Head of caudate nucleus (tissue), 42 donors: ENCODE results near the gene NKAIN2.
"Not testable (repeated sequence)": the region's sequence is repeated elsewhere in the genome, so short reads cannot be mapped to it uniquely, and the experiment has no call there.

Experiments
- DNase-seq, 42 donors: peaks; one replicate each; pipeline versions ENCODE4 v3.0.0 to v3.0.0-alpha.2; 2020 to 2021; ENCODE audit warnings: mixed read lengths in 7 of 42
- intact Hi-C: fragments of 100-400 bp; cut with DNase I; formaldehyde crosslinking; loops from one replicate; pipeline ENCODE4 v1.15.0; 2022

The NKAIN2 gene

DNA sequence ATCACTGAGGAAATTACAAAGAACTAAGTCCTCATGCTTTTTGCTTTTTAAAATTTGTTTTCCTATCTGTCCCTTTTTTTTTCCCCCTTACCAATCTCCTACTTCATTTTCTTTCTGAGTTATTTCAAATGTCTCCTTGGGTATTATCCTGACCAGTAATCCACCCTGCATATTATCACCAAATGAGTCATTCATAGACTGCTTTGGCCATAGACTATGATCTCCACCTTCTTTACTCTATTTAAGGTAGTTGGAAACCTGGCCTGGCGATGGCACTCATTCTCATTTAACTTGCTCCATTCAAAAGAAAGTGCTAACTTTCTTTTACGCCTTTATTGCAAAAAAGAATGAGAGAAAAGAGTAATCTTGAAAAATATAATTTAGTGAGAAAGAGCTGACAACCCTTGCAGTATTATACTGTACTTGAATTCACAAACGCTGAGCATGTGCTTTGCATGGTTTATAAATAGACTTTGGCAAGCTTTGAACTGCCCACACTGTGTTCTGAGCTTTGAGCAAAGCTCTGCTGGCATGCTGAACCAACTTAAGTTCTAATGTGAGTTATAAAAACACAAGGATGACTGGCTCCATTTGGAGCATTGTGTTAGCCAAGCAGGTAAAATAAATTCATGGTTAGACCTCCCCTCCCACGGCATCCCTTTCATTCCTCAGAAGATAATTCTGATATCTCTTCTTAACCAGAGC is 198.9 kb downstream of the NKAIN2 start:
- intact Hi-C loops: no loop called here
- peak in 33 of 42 donors; percentile 10 to 81 (median 45) for DNase-seq

DNA sequence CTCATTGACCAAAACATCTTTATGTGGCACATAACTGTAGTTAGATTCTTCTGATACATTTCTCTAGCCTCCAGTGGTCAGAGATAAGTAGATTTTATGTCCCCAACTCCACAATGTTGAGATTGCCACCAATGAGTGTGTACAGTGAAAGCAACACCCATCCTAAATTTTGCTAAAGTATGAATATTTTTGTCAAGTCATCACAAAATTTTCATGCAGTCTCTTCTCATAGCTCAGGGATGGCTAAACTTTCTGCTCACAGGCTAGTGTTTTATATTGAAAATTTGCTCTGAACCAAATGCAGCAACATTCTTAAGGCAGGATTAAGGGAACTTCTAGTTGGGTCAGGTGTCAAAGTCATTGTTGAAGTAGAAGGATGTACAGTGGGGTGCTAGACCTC is 203.6 kb downstream of the NKAIN2 start:
- DNase-seq: no peak
- intact Hi-C loops: no loop called here

DNA sequence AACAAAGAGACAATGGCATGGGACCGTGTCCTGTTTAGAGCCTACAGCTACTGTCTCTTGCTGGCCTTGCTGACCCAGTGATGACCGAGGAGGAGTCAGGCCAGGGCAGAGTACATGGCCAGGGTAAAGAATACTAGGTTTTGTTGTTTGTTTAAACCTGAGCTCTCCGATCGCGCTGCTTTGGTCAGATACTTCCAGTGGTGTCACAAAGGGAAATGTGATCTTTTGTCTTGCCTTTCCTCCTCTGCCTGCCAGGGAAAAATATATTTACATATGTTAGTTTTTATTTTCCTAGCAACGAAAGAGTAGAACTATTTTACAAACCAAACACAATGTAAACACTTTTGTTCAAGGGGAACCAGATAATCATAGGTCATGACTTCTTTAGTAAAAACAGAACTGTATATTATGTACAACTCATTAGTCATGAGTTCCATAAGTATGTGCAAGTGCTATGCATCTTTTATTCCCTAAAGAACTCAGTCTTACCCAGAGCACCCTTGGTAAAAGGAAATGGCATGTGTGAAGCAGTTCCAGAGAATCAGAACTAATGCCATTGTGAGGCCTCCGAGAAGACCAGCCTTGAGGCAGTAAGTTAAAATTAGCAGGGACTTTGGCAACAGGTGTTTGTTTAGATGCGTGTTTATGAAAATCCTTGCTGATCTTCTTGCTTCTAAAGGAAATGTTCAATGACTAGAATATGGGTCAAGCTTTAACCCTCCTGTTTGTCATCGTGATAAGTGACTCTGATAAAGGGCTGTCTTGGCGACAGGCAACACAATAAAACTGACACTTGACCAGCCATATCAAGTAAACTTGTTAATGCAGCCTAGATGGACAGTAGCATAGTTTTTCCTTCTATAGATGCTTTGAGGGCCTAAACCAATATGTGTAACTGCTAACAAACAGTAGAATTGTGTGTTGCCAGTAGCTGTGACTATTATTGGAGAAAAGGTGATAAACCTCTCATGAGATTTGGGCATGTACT is 204.6 kb downstream of the NKAIN2 start:
- peak in 1 of 42 donors; percentile 16 for DNase-seq
- intact Hi-C loops: no loop called here

DNA sequence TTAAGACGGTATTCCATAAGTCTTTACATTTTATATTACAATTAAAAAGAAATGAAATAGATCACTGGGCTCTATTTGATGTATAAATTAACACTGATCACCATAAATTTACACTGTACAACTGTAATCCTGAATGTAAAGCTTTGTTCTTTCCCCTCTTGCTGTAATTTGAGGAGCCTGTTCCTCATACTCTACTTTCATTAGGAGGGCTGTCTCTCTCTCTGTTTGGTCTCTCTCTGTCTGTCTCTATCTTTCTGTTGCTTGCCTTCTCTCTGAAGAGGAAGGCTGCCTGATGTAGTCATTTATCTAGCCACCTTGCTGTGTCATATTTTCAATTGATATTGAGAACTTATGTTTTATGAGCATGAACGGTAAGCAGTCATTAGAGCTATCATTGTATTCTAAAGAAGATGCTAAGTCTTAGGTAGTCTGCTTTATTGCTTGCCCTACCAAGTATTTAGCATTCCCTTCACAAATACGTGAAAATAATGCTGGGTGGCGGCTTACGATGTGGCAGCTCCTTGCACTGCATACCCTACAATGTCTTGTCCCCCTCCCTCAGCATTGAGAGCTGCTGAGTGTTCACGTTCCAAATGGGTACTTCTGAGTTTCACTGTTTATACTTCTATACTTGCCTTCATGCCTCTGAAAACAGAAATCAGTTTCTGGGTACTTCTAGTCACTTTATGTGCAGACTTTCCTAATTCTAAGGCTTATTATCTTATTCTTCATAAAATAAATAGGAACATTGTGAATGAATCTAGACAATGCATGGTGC is 205.5 kb downstream of the NKAIN2 start:
- intact Hi-C loops: no loop called here
- DNase-seq: no peak

DNA sequence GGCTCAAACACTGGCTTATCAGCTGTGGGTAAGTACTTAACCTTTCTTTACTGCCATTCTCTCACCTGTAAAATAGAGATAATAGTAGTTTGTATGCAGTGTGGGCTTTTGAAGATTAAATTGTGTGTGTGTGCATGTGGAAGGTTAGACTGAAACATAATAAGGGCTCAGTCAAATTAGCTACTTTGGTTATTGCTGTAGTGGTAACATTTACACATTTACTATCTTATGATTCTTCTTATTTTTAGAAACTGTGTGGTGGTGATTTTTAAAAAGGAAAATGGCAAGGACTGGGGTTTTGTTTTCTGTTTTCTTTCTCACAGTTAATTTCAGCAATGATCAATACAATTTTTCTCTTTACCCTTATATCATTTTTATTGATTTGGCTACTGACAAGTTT is 206.9 kb downstream of the NKAIN2 start:
- no peak for DNase-seq
- intact Hi-C loops: no loop called here

DNA sequence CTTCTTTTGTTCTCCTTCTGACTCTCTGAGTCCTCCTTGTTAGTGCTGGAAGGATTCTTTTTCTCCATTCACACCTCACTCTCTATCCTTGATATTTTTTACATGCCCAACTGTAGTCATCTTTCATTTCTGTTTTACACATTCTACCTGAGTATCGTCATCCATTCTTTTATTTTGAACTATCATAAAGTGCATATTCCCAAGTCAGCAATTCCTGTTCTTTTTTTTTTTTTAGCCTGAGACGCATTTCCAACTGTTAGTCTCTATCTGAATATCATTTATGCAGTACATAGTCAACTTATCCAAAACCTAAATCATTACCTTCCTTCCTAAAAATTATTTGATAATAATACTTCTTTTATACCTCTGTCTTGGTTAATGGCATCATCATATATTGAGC is 207.5 kb downstream of the NKAIN2 start:
- intact Hi-C loops: no loop called here
- no peak for DNase-seq

DNA sequence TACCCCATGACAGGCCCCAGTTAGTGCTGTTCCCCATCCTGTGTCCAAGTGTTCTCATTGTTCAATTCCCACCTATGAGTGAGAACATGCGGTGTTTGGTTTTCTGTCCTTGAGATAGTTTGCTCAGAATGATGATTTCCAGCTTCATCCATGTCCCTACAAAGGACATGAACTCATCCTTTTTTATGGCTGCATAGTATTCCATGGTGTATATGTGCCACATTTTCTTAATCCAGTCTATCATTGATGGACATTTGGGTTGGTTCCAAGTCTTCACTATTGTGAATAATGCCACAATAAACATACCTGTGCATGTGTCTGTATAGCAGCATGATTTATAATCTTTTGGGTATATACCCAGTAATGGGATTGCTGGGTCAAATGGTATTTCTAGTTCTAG is 218.4 kb downstream of the NKAIN2 start:
- intact Hi-C loops, DNase-seq: not testable (repeated sequence)

DNA sequence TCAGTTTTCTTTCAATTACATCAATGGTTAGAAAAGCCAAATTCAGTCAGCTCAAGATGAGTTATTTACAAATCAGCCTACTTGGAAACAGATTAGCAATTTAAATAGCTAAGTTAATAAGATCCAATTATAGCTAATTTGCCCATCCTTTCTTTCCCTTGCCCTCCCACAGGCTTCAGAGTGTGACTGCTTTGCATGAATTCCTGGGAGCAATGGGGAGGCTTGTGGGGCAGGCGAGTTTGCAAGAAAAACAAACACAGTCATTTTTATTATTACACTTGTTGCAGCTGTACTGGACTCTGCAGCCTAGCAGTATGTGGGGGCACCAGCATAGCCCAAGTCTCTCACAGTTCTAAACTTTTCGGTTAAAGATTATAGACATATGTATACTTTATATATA is 219.0 kb downstream of the NKAIN2 start:
- no peak for DNase-seq
- intact Hi-C loops: no loop called here

DNA sequence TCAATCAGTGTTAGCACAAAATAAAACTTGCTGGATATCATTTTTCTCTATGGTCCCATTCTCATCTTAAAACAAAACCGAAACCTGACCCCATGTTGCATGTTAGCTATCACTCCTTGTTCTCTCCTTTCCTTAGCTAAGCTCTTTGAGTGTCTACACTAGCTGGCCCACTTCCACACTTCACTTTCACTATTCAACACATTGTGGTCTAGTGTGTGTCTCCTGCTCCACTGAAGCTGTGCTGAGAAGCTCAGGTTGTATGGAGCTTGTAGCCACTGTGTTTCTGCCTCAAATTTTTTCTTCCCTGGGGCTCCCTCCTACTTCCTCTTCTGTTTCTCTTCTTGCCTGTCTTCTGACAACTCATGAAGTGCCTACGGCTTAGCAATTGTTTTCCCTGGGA is 223.0 kb downstream of the NKAIN2 start:
- no peak for DNase-seq
- intact Hi-C loops: no loop called here

DNA sequence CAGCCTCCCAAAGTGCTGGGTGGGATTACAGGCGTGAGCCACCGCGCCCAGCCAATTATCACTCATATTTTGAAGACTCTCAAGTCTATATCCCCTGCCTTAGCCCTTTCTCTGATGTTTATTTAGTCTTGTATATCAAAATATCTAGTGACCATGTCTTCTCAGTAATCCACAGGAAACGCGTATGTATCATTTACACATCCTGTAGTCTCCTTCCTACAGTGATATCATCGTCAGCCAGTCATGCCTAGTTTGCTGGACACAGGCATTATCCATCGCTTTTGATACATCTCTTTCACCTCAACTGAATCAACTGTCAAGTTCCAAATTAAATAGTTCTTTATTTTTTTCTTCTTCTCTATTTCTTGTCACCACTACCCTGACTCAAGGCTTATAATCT is 223.7 kb downstream of the NKAIN2 start:
- no peak for DNase-seq
- intact Hi-C loops: no loop called here

DNA sequence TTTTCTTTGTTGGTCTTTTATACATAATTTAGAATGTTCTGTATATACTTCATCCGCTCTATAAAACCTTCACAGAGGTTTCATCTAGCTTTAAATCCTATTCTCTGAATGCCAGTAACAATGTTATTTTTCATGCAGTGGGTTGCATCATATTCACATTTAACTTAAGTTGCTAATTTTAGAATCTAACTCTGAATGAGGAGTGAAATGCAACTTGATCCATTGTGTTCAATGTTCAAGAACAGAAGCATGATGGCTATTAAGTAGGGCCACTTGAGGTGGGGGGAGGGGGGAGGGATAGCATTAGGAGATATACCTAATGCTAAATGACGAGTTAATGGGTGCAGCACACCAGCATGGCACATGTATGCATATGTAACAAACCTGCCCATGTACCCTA is 224.5 kb downstream of the NKAIN2 start:
- no peak for DNase-seq
- intact Hi-C loops: no loop called here

DNA sequence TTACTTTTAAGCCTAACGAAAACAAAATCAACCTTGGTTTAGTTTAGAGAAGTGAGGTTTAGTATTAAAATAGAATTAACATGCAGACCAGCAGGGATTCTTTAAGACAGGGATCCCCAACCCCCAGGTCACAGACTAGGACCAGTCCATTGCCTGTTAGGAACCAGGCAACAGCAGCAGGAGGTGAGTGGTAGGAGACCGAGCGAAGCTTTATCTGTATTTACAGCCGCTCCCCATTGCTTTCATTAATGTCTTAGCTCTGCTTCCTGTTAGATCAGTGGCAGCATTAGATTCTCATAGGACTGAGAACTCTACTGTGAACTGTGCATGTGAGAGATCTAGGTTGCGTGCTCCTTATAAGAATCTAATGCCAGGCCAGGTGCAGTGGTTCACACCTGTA is 225.9 kb downstream of the NKAIN2 start:
- intact Hi-C loops: no loop called here
- no peak for DNase-seq

DNA sequence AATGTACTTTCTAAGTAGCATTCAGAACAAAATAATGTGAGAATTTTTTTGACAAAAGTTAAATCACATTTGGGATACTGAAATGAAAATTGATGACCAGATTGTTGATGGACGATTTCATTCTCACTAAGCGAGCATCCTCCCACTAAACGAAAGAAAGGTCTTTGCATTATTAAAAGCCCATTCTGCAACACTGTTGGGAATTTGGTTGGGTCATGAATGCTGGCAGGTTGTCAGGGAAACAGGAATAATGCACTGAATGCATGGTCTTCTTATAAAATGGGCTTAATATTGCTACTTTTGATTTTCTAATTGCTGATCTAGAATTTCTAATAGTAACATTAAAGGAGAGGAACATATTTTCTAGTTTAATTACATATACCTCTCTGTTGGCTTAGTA is 229.8 kb downstream of the NKAIN2 start:
- intact Hi-C loops: no loop called here
- no peak for DNase-seq

DNA sequence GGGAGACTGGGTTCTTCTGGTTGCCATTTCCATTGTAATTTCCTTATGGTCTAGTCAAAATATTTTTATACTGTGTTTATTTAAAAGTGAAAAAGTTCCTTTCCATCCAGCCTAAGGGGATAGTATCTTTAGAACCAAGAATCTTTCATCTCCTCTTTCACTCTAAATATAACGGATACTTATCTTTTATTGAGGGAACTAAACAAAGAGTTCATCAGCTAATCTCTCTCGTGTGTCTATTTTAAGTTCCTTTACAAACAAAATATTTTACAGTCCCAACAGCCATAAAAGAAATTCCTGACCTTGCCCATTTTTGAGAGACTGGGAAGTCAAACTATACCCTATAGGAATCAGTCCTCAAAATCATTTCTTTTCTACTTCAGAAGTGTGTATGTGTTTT is 232.7 kb downstream of the NKAIN2 start:
- DNase-seq: no peak
- intact Hi-C loops: no loop called here

DNA sequence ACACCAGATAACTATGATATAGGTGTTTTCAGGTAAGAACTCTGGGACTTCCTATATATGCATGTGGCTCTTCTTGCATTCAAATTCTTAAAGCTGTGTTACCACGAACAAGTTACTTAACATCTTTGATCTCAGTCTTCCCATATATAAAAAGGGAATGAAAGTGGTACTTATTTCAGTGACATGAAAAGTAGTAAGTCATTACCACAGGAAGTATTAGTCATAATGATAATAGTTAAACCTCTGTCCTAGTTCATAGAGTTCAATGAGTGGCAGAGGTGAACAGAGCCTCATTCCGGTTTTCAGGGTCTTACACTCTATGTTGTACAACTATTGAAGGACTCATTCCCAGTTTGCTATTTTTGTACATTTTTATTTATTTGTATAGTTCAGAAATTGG is 237.0 kb downstream of the NKAIN2 start:
- intact Hi-C loops: no loop called here
- DNase-seq: no peak

DNA sequence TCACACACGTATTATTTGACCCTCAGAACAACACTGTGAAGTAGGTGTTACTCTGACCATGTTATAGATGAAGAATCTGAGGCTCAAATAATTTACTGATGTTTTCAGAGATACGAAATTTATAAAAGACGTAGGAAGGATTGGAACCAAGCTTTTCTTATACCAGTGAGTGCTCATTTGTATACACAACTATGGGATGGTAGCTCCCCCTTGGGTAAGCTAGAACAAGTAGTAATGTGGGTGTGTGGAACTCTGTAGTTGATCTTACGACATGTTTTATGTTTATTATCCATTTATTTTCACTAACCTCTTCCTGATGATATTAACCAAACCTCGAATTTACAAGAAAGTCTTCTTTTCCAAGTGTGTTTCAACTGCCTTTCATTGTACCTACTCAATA is 248.5 kb downstream of the NKAIN2 start:
- no peak for DNase-seq
- intact Hi-C loops: no loop called here

DNA sequence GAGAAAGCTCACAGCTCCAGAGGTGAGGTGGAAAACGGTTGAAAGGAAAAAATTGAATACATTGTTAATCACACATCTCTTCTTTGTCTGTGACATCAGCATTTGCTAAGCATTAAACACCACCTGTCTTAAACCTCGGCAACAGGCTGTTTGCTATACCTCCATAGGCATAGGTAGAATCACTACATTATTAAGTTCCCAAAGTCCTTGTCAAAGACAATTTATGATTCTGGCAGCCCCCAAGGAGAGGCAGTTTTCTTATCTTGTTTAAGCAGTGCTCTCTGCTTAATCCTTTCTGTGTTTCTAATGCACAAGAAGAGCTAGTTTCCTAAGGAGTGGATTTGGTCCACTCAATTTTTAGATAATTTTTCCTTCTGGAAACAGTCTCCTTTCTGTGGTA is 249.7 kb downstream of the NKAIN2 start:
- DNase-seq: no peak
- intact Hi-C loops: no loop called here

DNA sequence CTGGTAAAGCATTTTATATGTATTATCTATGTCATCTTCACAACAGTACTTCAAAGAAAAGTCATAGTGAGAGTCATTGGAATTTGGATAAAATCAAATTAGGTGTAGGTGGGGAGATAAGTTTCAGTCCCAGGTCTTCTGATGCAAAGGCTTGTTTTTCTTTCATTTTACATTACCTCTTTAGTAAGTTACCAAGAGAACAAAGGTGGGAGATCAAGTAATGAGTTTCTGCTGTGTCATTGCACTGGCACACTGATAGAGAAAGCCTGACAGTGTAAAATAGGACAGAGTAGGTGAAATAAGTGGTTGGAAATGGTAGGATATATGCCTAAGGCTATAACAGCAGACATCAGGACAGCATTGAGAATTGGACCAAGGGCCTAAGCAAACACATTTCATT is 250.4 kb downstream of the NKAIN2 start:
- intact Hi-C loops: no loop called here
- DNase-seq: peak in 3 of 42 donors; percentile 7 to 32 (median 26)

DNA sequence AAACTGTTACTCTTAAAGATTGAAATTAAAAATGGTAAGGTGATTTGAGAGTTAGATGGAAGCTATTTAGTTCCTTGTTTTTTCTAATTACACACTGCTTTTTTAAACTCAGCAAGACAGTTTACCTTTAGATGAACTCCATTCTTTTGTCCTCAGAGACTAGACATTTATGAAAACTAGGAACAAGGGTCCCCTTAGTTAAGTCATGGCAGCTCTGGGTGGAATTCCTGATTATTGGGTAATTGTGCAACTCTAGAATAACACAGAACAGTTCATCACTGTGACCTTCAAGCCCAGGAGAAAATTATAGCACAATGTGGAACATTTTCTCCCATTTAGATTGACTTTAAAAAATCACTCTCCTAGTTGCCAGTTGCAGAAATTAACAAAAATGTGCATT is 251.7 kb downstream of the NKAIN2 start:
- no peak for DNase-seq
- intact Hi-C loops: no loop called here

DNA sequence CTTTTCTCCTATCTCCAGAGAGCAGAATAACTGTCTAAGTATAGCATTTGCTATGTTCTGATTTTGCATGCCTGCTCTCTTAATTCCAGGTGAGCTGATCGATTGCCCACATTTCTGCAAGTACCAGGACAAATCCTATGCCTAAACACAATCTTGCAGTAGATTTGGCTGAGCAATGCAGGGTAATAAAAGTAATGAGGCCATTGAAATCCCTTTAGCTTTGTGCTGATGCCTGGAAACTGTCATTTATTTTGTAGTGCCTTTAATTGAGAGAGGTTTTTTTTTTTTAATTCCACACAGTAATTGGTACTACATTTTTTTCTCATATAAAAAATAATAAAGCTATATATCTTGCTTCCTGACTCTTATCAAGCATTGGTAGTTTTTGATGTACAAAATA is 252.3 kb downstream of the NKAIN2 start:
- intact Hi-C loops: no loop called here
- no peak for DNase-seq
